Activated CD4-positive, alpha-beta memory T cell treated with anti-CD3 and anti-CD28 coated beads, Interleukin-2, amount 10 ng/mL, durations not matched to agents 7 days and 5 days (primary cell): Measurements from ENCODE around the gene LCLAT1. TPM values are rescaled to one million over a fixed set of nuclear protein-coding genes. Genes with fewer than 3 reads are reported as not detected.
A peak's percentile ranks its signal among the peaks of the same experiment; 100 is the strongest.

Source experiments
- CTCF ChIA-PET: fragments of 350-600 bp; sonication (Branson Sonifier 250); formaldehyde crosslinking; loops from one replicate; lab custom pipeline; 2021; ENCODE audit warnings: antibody characterized with exemption, inconsistent platforms; lab: Charles Lee
- POLR2A ChIA-PET: fragments of 350-600 bp; sonication (Branson Sonifier 250); formaldehyde crosslinking; loops from one replicate; lab custom pipeline; 2021; ENCODE audit warnings: antibody characterized with exemption; lab: Charles Lee
- DNase-seq: peaks from one replicate; pipeline ENCODE4 v3.0.0-alpha.2; 2020
- H3K27ac Mint-ChIP-seq: one replicate; pipeline ENCODE4 v1.8.0; 2021; ENCODE audit warnings: mild to moderate bottlenecking, mixed read lengths
- H3K27me3 Mint-ChIP-seq: one replicate; pipeline ENCODE4 v1.8.0; 2021; ENCODE audit warnings: mixed read lengths
- H3K36me3 Mint-ChIP-seq: one replicate; pipeline ENCODE4 v1.8.0; 2021; ENCODE audit warnings: low read depth, mixed read lengths
- H3K4me1 Mint-ChIP-seq: one replicate; pipeline ENCODE4 v1.8.0; 2021; ENCODE audit warnings: mixed read lengths
- H3K4me3 Mint-ChIP-seq: one replicate; pipeline ENCODE4 v1.8.0; 2021; ENCODE audit warnings: mild to moderate bottlenecking, mixed read lengths
- H3K9me3 Mint-ChIP-seq: one replicate; pipeline ENCODE4 v1.8.0; 2021; ENCODE audit warnings: mixed read lengths
- total RNA-seq, 2 experiments: library from RNA; stranded (reverse); gene quantifications; one replicate each; pipeline ENCODE4 v1.2.3, GENCODE V29; 2021

LCLAT1 gene
- total RNA-seq: 10 to 100 TPM; 17.0 to 17.6 TPM

DNA sequence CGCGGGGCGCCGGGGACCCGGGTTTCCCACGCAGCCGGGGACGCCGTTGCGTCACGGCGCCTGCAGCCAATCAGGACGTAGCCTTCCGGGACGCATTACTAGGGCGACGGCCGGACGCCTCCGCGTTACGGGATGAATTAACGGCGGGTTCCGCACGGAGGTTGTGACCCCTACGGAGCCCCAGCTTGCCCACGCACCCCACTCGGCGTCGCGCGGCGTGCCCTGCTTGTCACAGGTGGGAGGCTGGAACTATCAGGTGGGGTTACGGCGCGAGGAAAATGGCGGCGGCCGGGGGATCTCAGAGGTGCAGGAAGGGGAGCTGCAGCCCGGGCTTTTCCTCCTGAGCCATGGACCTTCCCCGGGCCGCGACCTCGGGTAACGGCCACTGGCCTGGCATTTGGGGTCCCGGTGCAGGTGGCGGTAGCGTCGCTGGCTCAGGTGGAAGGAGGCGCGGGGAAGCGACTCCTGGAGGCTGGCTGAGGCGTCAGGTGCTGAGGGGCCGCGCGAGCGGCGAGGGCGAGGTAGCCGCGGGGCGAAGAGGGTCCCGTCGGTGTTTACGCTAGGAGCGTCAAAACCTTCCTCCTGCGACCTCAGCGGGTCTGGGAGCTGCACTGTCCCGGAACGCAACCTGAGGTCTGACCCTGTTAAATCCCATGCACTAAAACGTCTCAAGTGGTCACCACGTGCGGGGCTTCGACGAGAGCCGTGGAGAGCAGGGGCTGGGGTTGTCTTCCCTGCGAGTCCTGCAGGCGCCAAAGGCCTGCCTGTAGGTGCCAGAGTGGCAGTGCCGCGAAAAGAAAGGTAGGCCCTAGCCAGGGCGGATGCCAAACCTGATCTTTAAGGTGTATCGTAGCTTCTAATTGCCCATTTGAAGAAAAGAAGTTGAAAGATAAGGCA is at the start of gene LCLAT1:
Gene LCLAT1 (plus strand): TSS at position 98 of the 897 bp plus-strand sequence. CDS start 78,345 bp downstream, outside the sequence.
- ChIA-PET POLR2A (interaction anchor here (0.6 to 4.0 kb wide), 16 partner anchors 9 to 301 kb away, joined by 3 to 44 read pairs (median 6); partner anchors contain the start of genes LBH and YPEL5), CTCF (interaction anchor here (0.6 to 2.7 kb wide), 16 partner anchors 11 to 300 kb away, joined by 3 to 9 read pairs (median 3); partner anchors contain the start of gene YPEL5)
- no peaks in the 10 kb centered on the region for H3K27me3 Mint-ChIP-seq
- H3K27ac Mint-ChIP-seq: peak within 1 kb of the TSS; percentile 88
- DNase-seq: peak; percentile 86
- peaks cover 22% of the 10 kb centered on the region for H3K4me1 Mint-ChIP-seq
- H3K9me3 Mint-ChIP-seq: no peaks in the 10 kb centered on the region
- peak within 1 kb of the TSS; percentile 92 for H3K4me3 Mint-ChIP-seq
- H3K36me3 Mint-ChIP-seq: peaks cover 3% of the 10 kb centered on the region

- H3K9me3 Mint-ChIP-seq: no peaks in the 10 kb centered on the region
- POLR2A ChIA-PET: no interaction called here
- H3K27me3 Mint-ChIP-seq: no peaks in the 10 kb centered on the region
- H3K36me3 Mint-ChIP-seq: no peaks in the 10 kb centered on the region
- H3K27ac Mint-ChIP-seq: no peak overlapping the region
- no peak for DNase-seq
- H3K4me3 Mint-ChIP-seq: no peak overlapping the region
- no peaks in the 10 kb centered on the region for H3K4me1 Mint-ChIP-seq
- CTCF ChIA-PET: no interaction called here
These were observed 48.8 kb upstream of the LCLAT1 start for GRCh38 chr2:30398084-30398873.

DNA sequence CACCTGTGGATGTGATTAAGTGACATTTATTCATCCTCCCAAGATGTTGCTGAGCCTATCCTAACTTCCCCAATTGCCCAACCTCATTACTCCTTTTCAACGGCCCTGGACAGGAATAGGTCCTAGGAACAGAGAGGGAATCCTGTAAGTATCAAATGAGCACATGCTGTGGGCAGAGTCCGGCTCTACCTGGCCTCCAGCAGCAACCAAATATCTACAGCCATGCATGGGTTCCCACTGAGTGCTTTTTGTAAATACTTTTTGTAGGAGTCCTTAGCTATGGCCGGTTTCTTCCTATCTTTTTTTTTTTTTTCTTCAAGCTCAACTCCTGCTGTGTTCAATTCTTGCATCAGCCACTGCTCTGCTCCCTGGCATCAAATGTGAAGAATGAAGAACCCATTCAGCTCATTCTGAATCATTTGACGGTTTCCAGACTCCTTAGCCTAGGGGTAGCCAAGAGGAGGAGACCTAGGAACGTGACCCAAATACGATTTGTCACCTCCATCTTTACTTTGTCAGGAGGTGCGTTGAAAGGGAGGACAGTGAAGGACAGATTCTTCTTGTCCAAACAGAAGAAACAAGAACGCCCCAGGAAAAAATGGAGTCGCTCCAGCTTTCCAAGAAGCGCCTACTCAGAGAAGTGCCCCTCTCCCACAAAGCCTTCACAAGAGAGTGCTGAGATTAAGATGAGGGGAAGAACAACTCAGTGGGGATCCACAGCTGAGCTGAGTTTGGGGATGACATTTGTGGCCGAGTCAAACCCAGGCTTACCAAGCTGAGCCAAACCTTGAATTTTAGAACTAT is 46.7 kb upstream of the LCLAT1 start:
- CTCF ChIA-PET: interaction anchor here (1.8 kb wide), 1 partner anchor 192 kb away, joined by 4 read pairs; no protein-coding TSS in a partner anchor
- DNase-seq: no peak
- POLR2A ChIA-PET: no interaction called here
- Mint-ChIP-seq H3K36me3 (no peaks in the 10 kb centered on the region), H3K27ac (no peak overlapping the region), H3K27me3 (no peaks in the 10 kb centered on the region), H3K4me3 (no peak overlapping the region), H3K9me3 (no peaks in the 10 kb centered on the region), H3K4me1 (peaks cover under 1% of the 10 kb centered on the region)

DNA sequence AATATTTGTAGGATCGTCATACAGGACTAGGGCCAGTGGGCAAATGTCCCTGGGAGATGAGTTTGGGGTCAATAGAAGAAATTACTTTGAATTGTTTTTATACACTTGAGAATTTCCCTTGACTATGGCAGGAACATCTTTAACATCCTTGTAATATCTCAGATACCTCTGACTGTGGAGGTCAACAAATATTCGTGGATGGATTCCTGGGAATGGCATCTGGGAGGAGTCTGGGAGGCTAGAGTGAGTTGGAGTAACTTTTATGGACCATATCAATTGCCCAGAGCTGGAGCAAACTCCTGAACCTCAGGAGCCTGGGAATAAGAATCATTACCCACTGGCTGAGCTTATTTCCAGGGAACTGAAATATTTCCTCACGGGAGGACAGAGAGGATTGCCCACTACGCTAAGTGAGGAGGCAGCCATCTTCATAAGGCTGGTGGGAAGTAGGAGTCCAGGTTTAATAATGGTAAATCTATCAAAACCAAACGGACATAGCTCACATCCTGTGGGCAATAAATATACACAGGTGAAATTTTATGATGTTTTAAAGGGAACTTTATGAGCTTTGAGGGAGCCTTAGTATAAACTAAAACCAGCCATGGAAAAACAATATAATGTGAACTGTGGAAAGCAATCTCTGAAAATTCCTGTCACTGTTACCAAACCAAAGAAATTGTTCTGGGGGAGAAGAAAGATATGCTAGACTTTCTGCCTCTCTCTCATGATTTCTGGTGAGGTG is 44.4 kb upstream of the LCLAT1 start:
- no peak overlapping the region for H3K27ac Mint-ChIP-seq
- DNase-seq: no peak
- no peak overlapping the region for H3K4me3 Mint-ChIP-seq
- ChIA-PET CTCF (no interaction called here), POLR2A (no interaction called here)
- peaks cover 2% of the 10 kb centered on the region for H3K4me1 Mint-ChIP-seq
- H3K9me3 Mint-ChIP-seq: no peaks in the 10 kb centered on the region
- H3K27me3 Mint-ChIP-seq: no peaks in the 10 kb centered on the region
- H3K36me3 Mint-ChIP-seq: no peaks in the 10 kb centered on the region

- Mint-ChIP-seq H3K9me3 (no peaks in the 10 kb centered on the region), H3K4me3 (no peak overlapping the region), H3K4me1 (peaks cover 6% of the 10 kb centered on the region), H3K36me3 (no peaks in the 10 kb centered on the region), H3K27me3 (no peaks in the 10 kb centered on the region), H3K27ac (no peak overlapping the region)
- POLR2A ChIA-PET: no interaction called here
- no peak for DNase-seq
- CTCF ChIA-PET: no interaction called here
These were observed 43.3 kb upstream of the LCLAT1 start for GRCh38 chr2:30403592-30404312.

- ChIA-PET POLR2A (interaction anchor here (1.4 kb wide), 1 partner anchor 17 kb away, joined by 5 read pairs; no protein-coding TSS in a partner anchor), CTCF (no interaction called here)
- H3K4me1 Mint-ChIP-seq: peaks cover 11% of the 10 kb centered on the region
- no peaks in the 10 kb centered on the region for H3K27me3 Mint-ChIP-seq
- DNase-seq: no peak
- no peak overlapping the region for H3K4me3 Mint-ChIP-seq
- H3K27ac Mint-ChIP-seq: no peak overlapping the region
- H3K36me3 Mint-ChIP-seq: no peaks in the 10 kb centered on the region
- no peaks in the 10 kb centered on the region for H3K9me3 Mint-ChIP-seq
These were observed 42.5 kb upstream of the LCLAT1 start for GRCh38 chr2:30404319-30405259.

- H3K27me3 Mint-ChIP-seq: no peaks in the 10 kb centered on the region
- POLR2A ChIA-PET: interaction anchor here (1.4 kb wide), 1 partner anchor 17 kb away, joined by 5 read pairs; no protein-coding TSS in a partner anchor
- no peak overlapping the region for H3K27ac Mint-ChIP-seq
- DNase-seq: no peak
- no peak overlapping the region for H3K4me3 Mint-ChIP-seq
- H3K9me3 Mint-ChIP-seq: no peaks in the 10 kb centered on the region
- no peaks in the 10 kb centered on the region for H3K36me3 Mint-ChIP-seq
- CTCF ChIA-PET: no interaction called here
- peaks cover 16% of the 10 kb centered on the region for H3K4me1 Mint-ChIP-seq
These were observed 41.8 kb upstream of the LCLAT1 start for GRCh38 chr2:30405260-30405605.

DNA sequence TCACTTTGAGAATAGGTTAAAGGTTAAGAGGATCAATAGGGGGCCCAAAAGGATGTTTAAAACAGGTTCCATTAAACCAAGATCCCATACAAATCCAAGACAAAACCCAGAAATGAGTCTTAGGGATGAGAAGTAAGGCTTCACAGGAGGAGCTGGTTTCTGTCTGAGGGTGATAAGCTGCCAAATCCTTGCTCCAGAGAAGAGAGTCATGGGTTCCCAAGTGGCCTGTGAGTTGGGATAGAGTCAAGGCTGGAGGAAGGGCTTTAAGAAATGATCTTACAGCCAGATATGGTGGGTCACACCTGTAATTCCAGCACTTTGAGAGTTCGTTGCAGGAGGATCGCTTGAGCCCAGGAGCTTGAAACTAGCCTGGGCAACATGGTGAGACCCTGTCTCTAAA is 40.2 kb upstream of the LCLAT1 start:
- POLR2A ChIA-PET: no interaction called here

GRCh38 chr2:30408961-30409387 is 38.1 kb upstream of the LCLAT1 start:
- H3K27me3 Mint-ChIP-seq: no peaks in the 10 kb centered on the region
- no peaks in the 10 kb centered on the region for H3K9me3 Mint-ChIP-seq
- H3K27ac Mint-ChIP-seq: no peak overlapping the region
- no peak overlapping the region for H3K4me3 Mint-ChIP-seq
- ChIA-PET CTCF (interaction anchor here (0.9 kb wide), 1 partner anchor 303 kb away, joined by 3 read pairs; no protein-coding TSS in a partner anchor), POLR2A (no interaction called here)
- no peaks in the 10 kb centered on the region for H3K36me3 Mint-ChIP-seq
- H3K4me1 Mint-ChIP-seq: peaks cover 24% of the 10 kb centered on the region
- DNase-seq: no peak

More for the DNA sequence above, 40.2 kb upstream of the LCLAT1 start:
- DNase-seq: no peak
- H3K36me3 Mint-ChIP-seq: no peaks in the 10 kb centered on the region
- no peaks in the 10 kb centered on the region for H3K27me3 Mint-ChIP-seq
- no peak overlapping the region for H3K4me3 Mint-ChIP-seq
- H3K27ac Mint-ChIP-seq: no peak overlapping the region
- peaks cover 24% of the 10 kb centered on the region for H3K4me1 Mint-ChIP-seq
- no peaks in the 10 kb centered on the region for H3K9me3 Mint-ChIP-seq
- CTCF ChIA-PET: no interaction called here

DNA sequence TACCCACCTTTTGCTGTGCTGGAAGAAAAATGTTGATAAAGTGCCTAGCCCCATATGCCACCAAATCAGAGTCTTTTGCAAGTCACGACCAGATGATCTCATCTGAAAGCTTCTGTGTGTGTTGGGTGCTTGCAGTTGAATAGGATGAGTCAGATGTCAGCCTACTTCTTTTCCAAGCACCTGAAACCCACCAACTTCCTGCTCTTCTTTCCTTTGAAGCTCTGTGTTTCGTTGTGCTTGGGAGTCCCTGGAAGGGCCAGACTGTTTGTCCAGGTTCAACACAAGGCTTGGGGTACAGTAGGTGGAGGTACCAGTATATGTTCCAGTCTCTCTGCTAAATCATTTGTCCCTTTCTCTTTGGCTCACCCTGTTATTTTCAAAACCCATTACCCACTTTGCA is 36.8 kb upstream of the LCLAT1 start:
- no peak for DNase-seq
- H3K27me3 Mint-ChIP-seq: no peaks in the 10 kb centered on the region
- no peak overlapping the region for H3K4me3 Mint-ChIP-seq
- no peaks in the 10 kb centered on the region for H3K9me3 Mint-ChIP-seq
- H3K36me3 Mint-ChIP-seq: no peaks in the 10 kb centered on the region
- POLR2A ChIA-PET: interaction anchor here (0.8 kb wide), 1 partner anchor 263 kb away, joined by 3 read pairs; the partner anchor contains the start of gene YPEL5
- CTCF ChIA-PET: no interaction called here
- H3K27ac Mint-ChIP-seq: peak overlapping the region; percentile 23
- H3K4me1 Mint-ChIP-seq: peaks cover 24% of the 10 kb centered on the region
